IMR-90 (cell line): ENCODE data around the gene PKP4. TPM values are rescaled to one million over a fixed set of nuclear protein-coding genes. Genes with fewer than 3 reads are reported as not detected.

Experiments used
- ATAC-seq: fragments of 200-7000 bp; cut with Tn5 transposase; 2 replicates; pipeline ENCODE4 v1.9.1; 2020; ENCODE audit warnings: low read depth, mild to moderate bottlenecking, moderate library complexity
- BruUV-seq: library from RNA; stranded (reverse); fragments of 400-500 nt; replicated peaks from 2 replicates; lab custom pipeline; 2021; lab: Mats Ljungman, UMichigan
- CTCF ChIA-PET: fragments of 300-600 bp; formaldehyde crosslinking; extraction: SDS; loops from one replicate; lab custom pipeline; 2021; ENCODE audit warnings: antibody characterized with exemption; lab: Yijun Ruan, JAX
- POLR2A ChIA-PET: fragments of 300-600 bp; sonication (Branson Sonifier 250); formaldehyde crosslinking; loops from one replicate; lab custom pipeline; 2022; ENCODE audit warnings: antibody characterized with exemption; ENCODE audit not compliant: unreplicated experiment; lab: Charles Lee
- DNase-seq: peaks from one replicate; pipeline ENCODE4 v3.0.0; 2013
- H2AFZ ChIP-seq: replicated peaks from 2 replicates; pipeline ENCODE3; 2013; ENCODE audit warnings: low read length, mild to moderate bottlenecking; ENCODE audit not compliant: poor library complexity
- H2AK5ac ChIP-seq: 2 replicates; pipeline ENCODE4 v1.6.1; 2013; ENCODE audit warnings: low read depth, low read length, inconsistent platforms
- H2AK9ac ChIP-seq: replicated peaks from 2 replicates; pipeline ENCODE3; 2013; ENCODE audit warnings: mild to moderate bottlenecking, low read depth, low read length, moderate library complexity; ENCODE audit not compliant: poor library complexity
- H2BK120ac ChIP-seq: 2 replicates; pipeline ENCODE4 v1.6.1; 2013; ENCODE audit warnings: low read depth, low read length, inconsistent platforms
- H2BK15ac ChIP-seq: 3 replicates; pipeline ENCODE4 v1.6.1; 2013; ENCODE audit warnings: low read depth, low read length, inconsistent platforms
- H2BK20ac ChIP-seq: 2 replicates; pipeline ENCODE4 v1.6.1; 2013; ENCODE audit warnings: low read depth, mild to moderate bottlenecking, inconsistent platforms, low read length, moderate library complexity
- H2BK5ac ChIP-seq: 2 replicates; pipeline ENCODE4 v1.6.1; 2013; ENCODE audit warnings: mild to moderate bottlenecking, low read depth, low read length, inconsistent platforms; ENCODE audit not compliant: poor library complexity, severe bottlenecking
- H3K14ac ChIP-seq: replicated peaks from 2 replicates; pipeline ENCODE4 v1.6.1; 2013; ENCODE audit warnings: low read depth, low read length, inconsistent platforms
- H3K18ac ChIP-seq: 2 replicates; pipeline ENCODE4 v1.6.1; 2013; ENCODE audit warnings: low read depth, low read length, control low read depth
- H3K23ac ChIP-seq: 2 replicates; pipeline ENCODE4 v1.6.1; 2013; ENCODE audit warnings: low read depth, low read length, inconsistent platforms
- H3K27ac ChIP-seq: 2 replicates; pipeline ENCODE4 v1.5.1; 2013; ENCODE audit warnings: mild to moderate bottlenecking, control low read depth, low read length; ENCODE audit not compliant: insufficient read depth
- H3K27me3 ChIP-seq: 2 replicates; pipeline ENCODE4 v1.6.1; 2013; ENCODE audit warnings: low read length; ENCODE audit not compliant: control insufficient read depth, insufficient read depth
- H3K36me3 ChIP-seq: 2 replicates; pipeline ENCODE4 v1.6.1; 2013; ENCODE audit warnings: low read length, mixed read lengths; ENCODE audit not compliant: control insufficient read depth, insufficient read depth
- H3K4ac ChIP-seq: 2 replicates; pipeline ENCODE4 v1.6.1; 2013; ENCODE audit warnings: low read depth, low read length, inconsistent platforms
- H3K4me1 ChIP-seq: 2 replicates; pipeline ENCODE4 v1.6.1; 2013; ENCODE audit warnings: low read length, mixed read lengths; ENCODE audit not compliant: control insufficient read depth, insufficient read depth
- H3K4me2 ChIP-seq: 2 replicates; pipeline ENCODE4 v1.6.1; 2013; ENCODE audit warnings: low read depth, mild to moderate bottlenecking, control low read depth, low read length, moderate library complexity
- H3K4me3 ChIP-seq: 2 replicates; pipeline ENCODE4 v1.5.1; 2013; ENCODE audit warnings: low read depth, mild to moderate bottlenecking, control low read depth, low read length, moderate library complexity; ENCODE audit not compliant: insufficient read depth
- H3K56ac ChIP-seq: 2 replicates; pipeline ENCODE4 v1.6.1; 2013; ENCODE audit warnings: low read length, inconsistent platforms; ENCODE audit not compliant: insufficient read depth; ENCODE audit errors: extremely low read depth
- H3K79me1 ChIP-seq, 2 experiments: 2 replicates each; pipeline ENCODE4 v1.6.1; 2013; ENCODE audit warnings: low read length in 2 of 2, inconsistent platforms in 1 of 2, low read depth in 1 of 2
- H3K9ac ChIP-seq: 2 replicates; pipeline ENCODE4 v1.6.1; 2013; ENCODE audit warnings: low read depth, low read length, control low read depth
- H3K9me1 ChIP-seq: 2 replicates; pipeline ENCODE4 v1.6.1; 2013; ENCODE audit warnings: low read length, inconsistent platforms; ENCODE audit not compliant: insufficient read depth
- H3K9me3 ChIP-seq: 2 replicates; pipeline ENCODE4 v1.6.1; 2013; ENCODE audit warnings: low read length; ENCODE audit not compliant: control insufficient read depth, insufficient read depth
- H4K20me1 ChIP-seq: 2 replicates; pipeline ENCODE4 v1.6.1; 2013; ENCODE audit warnings: low read length, inconsistent platforms; ENCODE audit not compliant: insufficient read depth
- H4K5ac ChIP-seq: 2 replicates; pipeline ENCODE4 v1.6.1; 2013; ENCODE audit warnings: mild to moderate bottlenecking, low read depth, low read length, control low read depth
- H4K8ac ChIP-seq, 2 experiments: 2 replicates each; pipeline ENCODE4 v1.6.1; 2013; ENCODE audit warnings: low read depth in 2 of 2, low read length in 2 of 2, control low read depth in 1 of 2, inconsistent platforms in 1 of 2
- H4K91ac ChIP-seq: 2 replicates; pipeline ENCODE4 v1.6.1; 2013; ENCODE audit warnings: low read depth, low read length, inconsistent platforms; ENCODE audit not compliant: insufficient read depth
- MAFK ChIP-seq: IDR thresholded peaks from 2 replicates; pipeline ENCODE4 v1.6.1; 2012; ENCODE audit warnings: low read depth, low read length, improper control_type of control experiment
- MXI1 ChIP-seq: IDR thresholded peaks from 2 replicates; pipeline ENCODE4 v1.6.1; 2012; ENCODE audit warnings: low read depth, mild to moderate bottlenecking, low read length, moderate library complexity, borderline replicate concordance
- dilution Hi-C: fragments of 300-500 bp; cut with HindIII; formaldehyde crosslinking; loops from one replicate; pipeline ENCODE4 v1.14.3; 2018; ENCODE audit warnings: low sequenced_read_pairs; ENCODE audit not compliant: unreplicated experiment
- in situ Hi-C: fragments of 300-500 bp; cut with MboI; formaldehyde crosslinking; loops from 3 replicates; pipeline ENCODE4 v1.14.3; 2019; ENCODE audit warnings: low sequenced_read_pairs, inconsistent platforms, mixed read lengths
- intact Hi-C: fragments of 100-400 bp; cut with micrococcal nuclease; formaldehyde crosslinking; loops from 2 replicates; pipeline ENCODE4 v1.10.0; 2022
- polyA plus RNA-seq, 3 experiments: library from polyadenylated mRNA; depleted of rRNA; stranded (reverse); fragments of >200 nt; gene quantifications; 2 replicates each; pipeline ENCODE4 v1.2.3, GENCODE V29; 2012; ENCODE audit warnings: low replicate concordance in 1 of 3
- total RNA-seq: library from RNA; depleted of rRNA; stranded (reverse); fragments of >200 nt; gene quantifications from 2 replicates; pipeline ENCODE4 v1.2.3, GENCODE V29; 2012

Gene PKP4
- total and polyA plus RNA-seq, 2 of the 4 experiments (the other 2 are of a cell fraction), result 20.1 to 37.8 TPM

DNA sequence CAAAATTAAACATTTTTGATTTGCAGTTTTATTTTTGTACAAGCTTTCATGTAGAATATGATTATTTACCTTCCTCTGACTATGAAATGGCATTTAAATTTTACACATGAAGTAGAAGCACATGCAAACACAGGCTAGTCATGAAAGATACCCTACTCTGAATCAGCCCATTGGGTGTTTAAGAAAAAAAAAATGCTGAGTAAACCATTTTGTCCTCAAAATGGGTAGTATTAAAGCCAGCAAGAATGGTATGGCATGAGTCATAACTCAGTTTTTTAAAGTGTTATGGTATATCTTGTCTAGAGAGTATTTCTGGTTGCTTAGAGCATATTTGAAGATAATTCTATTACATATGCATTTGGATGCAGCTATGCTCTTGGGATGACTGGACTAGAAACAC lies 55.0 kb downstream of the PKP4 start:
- Histone ChIP-seq H3K9me1 (peaks cover 7% of the 10 kb centered on the region; the same call in 1 of the 2 replicates), H3K14ac (no peak overlapping the region), H3K36me3 (no peaks in the 10 kb centered on the region), H4K5ac (no peak overlapping the region), H3K79me1 (peaks cover 12 to 23% of the 10 kb centered on the region in 2 experiments), H4K20me1 (no peaks in the 10 kb centered on the region), H3K4ac (no peak overlapping the region), H3K4me2 (no peak overlapping the region), H2BK20ac (no peak overlapping the region), H3K9me3 (no peaks in the 10 kb centered on the region), H3K4me3 (no peak overlapping the region), H3K56ac (no peak overlapping the region), H3K4me1 (0 out of 2 replicates have a peak, but pooled peaks cover 1% of the 10 kb centered on the region), H3K23ac (no peak overlapping the region), H2BK15ac (no peak overlapping the region), H4K8ac (no peak overlapping the region), H3K18ac (no peak overlapping the region), H2AK5ac (no peak overlapping the region), H3K9ac (no peak overlapping the region), H3K27ac (no peak overlapping the region), H2AFZ (no peak overlapping the region), H4K91ac (no peak overlapping the region), H2BK120ac (no peak overlapping the region), H2BK5ac (no peak overlapping the region), H2AK9ac (no peak overlapping the region), H3K27me3 (no peaks in the 10 kb centered on the region)
- ChIA-PET CTCF (no interaction called here), POLR2A (no interaction called here)
- DNase-seq (no peak), ATAC-seq (no peak)
- BruUV-seq, result no TSS peak
- intact Hi-C loops (no loop called here), in situ Hi-C loops (no loop called here), dilution Hi-C loops (no loop called here)
- TF ChIP-seq MXI1 (no peak), MAFK (peak; percentile 90)
